Neural progenitor cell (in vitro differentiated cells): Measurements from ENCODE around the gene LINGO1. TPM values are rescaled to one million over a fixed set of nuclear protein-coding genes. Genes with fewer than 3 reads are reported as not detected.

Experiments
- DNase-seq: peaks from one replicate; pipeline ENCODE4 v3.0.0-alpha.2; 2016; ENCODE audit warnings: low spot score
- H2AFZ ChIP-seq: fragments of 200-600 bp; sonication (generic); replicated peaks from 2 replicates; pipeline ENCODE4 v1.6.1; 2016; ENCODE audit warnings: antibody characterized with exemption
- H3F3A ChIP-seq: fragments of 200-600 bp; sonication (generic); 2 replicates; pipeline ENCODE4 v1.6.1; 2016; ENCODE audit warnings: antibody characterized with exemption, low read depth
- H3K27ac ChIP-seq: fragments of 200-600 bp; sonication (generic); 2 replicates; pipeline ENCODE4 v1.5.1; 2016; ENCODE audit warnings: mild to moderate bottlenecking
- H3K27me3 ChIP-seq: fragments of 200-600 bp; sonication (generic); 2 replicates; pipeline ENCODE4 v1.6.1; 2016; ENCODE audit warnings: mild to moderate bottlenecking, moderate library complexity
- H3K36me3 ChIP-seq: fragments of 200-600 bp; sonication (generic); 2 replicates; pipeline ENCODE4 v1.5.1; 2016
- H3K4me1 ChIP-seq: fragments of 200-600 bp; sonication (generic); 2 replicates; pipeline ENCODE4 v1.6.1; 2016; ENCODE audit warnings: mixed run types
- H3K4me2 ChIP-seq: fragments of 200-600 bp; sonication (generic); 2 replicates; pipeline ENCODE4 v1.6.1; 2016
- H3K4me3 ChIP-seq: fragments of 200-600 bp; sonication (generic); 2 replicates; pipeline ENCODE4 v1.5.1; 2016
- H3K79me2 ChIP-seq: fragments of 200-600 bp; sonication (generic); 2 replicates; pipeline ENCODE4 v1.6.1; 2016; ENCODE audit warnings: low read depth
- H3K9ac ChIP-seq: fragments of 200-600 bp; sonication (generic); 2 replicates; pipeline ENCODE4 v1.6.1; 2016
- H3K9me3 ChIP-seq: fragments of 200-600 bp; sonication (generic); 2 replicates; pipeline ENCODE4 v1.5.1; 2016; ENCODE audit warnings: low read depth
- H4K20me1 ChIP-seq: fragments of 200-600 bp; sonication (generic); 2 replicates; pipeline ENCODE4 v1.6.1; 2016; ENCODE audit warnings: low read depth
- H3K27ac Mint-ChIP-seq: 3 replicates; pipeline ENCODE4 v1.8.0; 2021; ENCODE audit warnings: mixed read lengths
- H3K27me3 Mint-ChIP-seq: 2 replicates; pipeline ENCODE4 v1.8.0; 2022; ENCODE audit warnings: low read depth, mild to moderate bottlenecking, inconsistent platforms, moderate library complexity, mixed read lengths; ENCODE audit not compliant: insufficient read depth
- H3K36me3 Mint-ChIP-seq: 3 replicates; pipeline ENCODE4 v1.8.0; 2021; ENCODE audit warnings: mixed read lengths
- H3K4me1 Mint-ChIP-seq: 3 replicates; pipeline ENCODE4 v1.8.0; 2021; ENCODE audit warnings: mixed read lengths
- H3K4me3 Mint-ChIP-seq: 3 replicates; pipeline ENCODE4 v1.8.0; 2021; ENCODE audit warnings: mild to moderate bottlenecking, moderate library complexity, mixed read lengths
- H3K9me3 Mint-ChIP-seq: 3 replicates; pipeline ENCODE4 v1.8.0; 2020; ENCODE audit warnings: mixed read lengths
- EZH2 ChIP-seq: fragments of 200-600 bp; sonication (generic); IDR thresholded peaks from 2 replicates; pipeline ENCODE4 v1.6.1; 2017; ENCODE audit warnings: antibody characterized with exemption, mild to moderate bottlenecking, moderate library complexity
- EZH2phosphoT487 ChIP-seq: fragments of 200-600 bp; sonication (generic); IDR thresholded peaks from 2 replicates; pipeline ENCODE4 v1.6.1; 2017; ENCODE audit warnings: antibody characterized with exemption
- total RNA-seq: library from RNA; depleted of rRNA; stranded (reverse); fragments of >200 nt; gene quantifications from 2 replicates; pipeline ENCODE4 v1.2.3, GENCODE V29; 2015; ENCODE audit warnings: low replicate concordance
- TF ChIP-seq, protein P1 (sequence below): fragments of 200-600 bp; sonication (generic); IDR thresholded peaks from 2 replicates; pipeline ENCODE4 v1.5.1; 2017; ENCODE audit warnings: antibody characterized with exemption, mild to moderate bottlenecking

LINGO1 gene, protein sequence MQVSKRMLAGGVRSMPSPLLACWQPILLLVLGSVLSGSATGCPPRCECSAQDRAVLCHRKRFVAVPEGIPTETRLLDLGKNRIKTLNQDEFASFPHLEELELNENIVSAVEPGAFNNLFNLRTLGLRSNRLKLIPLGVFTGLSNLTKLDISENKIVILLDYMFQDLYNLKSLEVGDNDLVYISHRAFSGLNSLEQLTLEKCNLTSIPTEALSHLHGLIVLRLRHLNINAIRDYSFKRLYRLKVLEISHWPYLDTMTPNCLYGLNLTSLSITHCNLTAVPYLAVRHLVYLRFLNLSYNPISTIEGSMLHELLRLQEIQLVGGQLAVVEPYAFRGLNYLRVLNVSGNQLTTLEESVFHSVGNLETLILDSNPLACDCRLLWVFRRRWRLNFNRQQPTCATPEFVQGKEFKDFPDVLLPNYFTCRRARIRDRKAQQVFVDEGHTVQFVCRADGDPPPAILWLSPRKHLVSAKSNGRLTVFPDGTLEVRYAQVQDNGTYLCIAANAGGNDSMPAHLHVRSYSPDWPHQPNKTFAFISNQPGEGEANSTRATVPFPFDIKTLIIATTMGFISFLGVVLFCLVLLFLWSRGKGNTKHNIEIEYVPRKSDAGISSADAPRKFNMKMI
- 7.9 and 28.2 TPM in 2 replicates for total RNA-seq

DNA sequence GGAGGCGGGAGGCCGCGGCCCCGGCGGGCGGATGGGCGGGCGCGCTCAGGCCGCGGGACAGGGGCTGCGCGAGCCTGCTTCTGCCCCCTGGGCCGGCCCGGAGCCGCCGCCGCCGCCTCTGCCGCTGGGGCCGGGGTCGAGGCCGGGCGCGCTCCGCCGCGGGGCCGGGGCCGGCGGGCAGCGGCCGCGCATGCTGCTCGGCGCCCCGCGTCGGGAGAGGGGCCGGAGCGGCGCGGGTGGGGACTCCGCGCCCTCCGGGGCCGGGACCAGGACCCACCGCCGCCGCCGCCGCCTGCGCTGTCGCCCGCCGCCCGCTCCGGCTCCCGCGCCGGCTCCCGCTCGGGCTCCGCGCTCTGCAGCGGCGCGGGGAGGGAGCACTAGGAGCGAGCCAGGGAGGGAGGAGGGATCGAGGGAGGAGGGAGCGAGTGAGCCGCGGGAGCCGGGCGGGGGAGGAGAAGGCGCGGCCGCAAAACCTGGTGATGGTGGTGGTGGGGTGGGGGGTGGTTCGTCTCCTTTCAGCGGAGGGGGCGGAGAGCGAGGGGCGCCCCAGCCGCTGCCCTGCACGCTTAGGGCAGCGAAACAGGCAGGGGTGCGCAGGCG is at the start of gene LINGO1:
Gene LINGO1 (minus strand): TSS at position 379 of the 600 bp plus-strand sequence. CDS start 597 bp downstream, outside the sequence.
- peak; percentile 86 for DNase-seq
- Mint-ChIP-seq H3K4me1 (peaks cover 41% of the 10 kb centered on the region), H3K27ac (no peak within 1 kb of the TSS), H3K36me3 (no peaks in the 10 kb centered on the region), H3K27me3 (peaks cover 29% of the 10 kb centered on the region), H3K9me3 (no peaks in the 10 kb centered on the region), H3K4me3 (peak within 1 kb of the TSS; percentile 83)
- Histone ChIP-seq H3F3A (peaks cover 59% of the 10 kb centered on the region), H3K9me3 (no peaks in the 10 kb centered on the region), H3K27me3 (peaks cover 16% of the 10 kb centered on the region), H3K27ac (no peak within 1 kb of the TSS), H3K79me2 (peaks cover 44% of the 10 kb centered on the region), H3K4me3 (peak within 1 kb of the TSS; percentile 90), H3K9ac (peak within 1 kb of the TSS; percentile 22), H3K36me3 (no peaks in the 10 kb centered on the region), H3K4me2 (peak within 1 kb of the TSS; percentile 94), H4K20me1 (peaks cover 30% of the 10 kb centered on the region), H3K4me1 (peaks cover 35% of the 10 kb centered on the region), H2AFZ (peak within 1 kb of the TSS; percentile 75)
- TF ChIP-seq EZH2 (no peak), EZH2phosphoT487 (no peak)
- TF ChIP-seq, protein P1, sequence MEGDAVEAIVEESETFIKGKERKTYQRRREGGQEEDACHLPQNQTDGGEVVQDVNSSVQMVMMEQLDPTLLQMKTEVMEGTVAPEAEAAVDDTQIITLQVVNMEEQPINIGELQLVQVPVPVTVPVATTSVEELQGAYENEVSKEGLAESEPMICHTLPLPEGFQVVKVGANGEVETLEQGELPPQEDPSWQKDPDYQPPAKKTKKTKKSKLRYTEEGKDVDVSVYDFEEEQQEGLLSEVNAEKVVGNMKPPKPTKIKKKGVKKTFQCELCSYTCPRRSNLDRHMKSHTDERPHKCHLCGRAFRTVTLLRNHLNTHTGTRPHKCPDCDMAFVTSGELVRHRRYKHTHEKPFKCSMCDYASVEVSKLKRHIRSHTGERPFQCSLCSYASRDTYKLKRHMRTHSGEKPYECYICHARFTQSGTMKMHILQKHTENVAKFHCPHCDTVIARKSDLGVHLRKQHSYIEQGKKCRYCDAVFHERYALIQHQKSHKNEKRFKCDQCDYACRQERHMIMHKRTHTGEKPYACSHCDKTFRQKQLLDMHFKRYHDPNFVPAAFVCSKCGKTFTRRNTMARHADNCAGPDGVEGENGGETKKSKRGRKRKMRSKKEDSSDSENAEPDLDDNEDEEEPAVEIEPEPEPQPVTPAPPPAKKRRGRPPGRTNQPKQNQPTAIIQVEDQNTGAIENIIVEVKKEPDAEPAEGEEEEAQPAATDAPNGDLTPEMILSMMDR = no peak

DNA sequence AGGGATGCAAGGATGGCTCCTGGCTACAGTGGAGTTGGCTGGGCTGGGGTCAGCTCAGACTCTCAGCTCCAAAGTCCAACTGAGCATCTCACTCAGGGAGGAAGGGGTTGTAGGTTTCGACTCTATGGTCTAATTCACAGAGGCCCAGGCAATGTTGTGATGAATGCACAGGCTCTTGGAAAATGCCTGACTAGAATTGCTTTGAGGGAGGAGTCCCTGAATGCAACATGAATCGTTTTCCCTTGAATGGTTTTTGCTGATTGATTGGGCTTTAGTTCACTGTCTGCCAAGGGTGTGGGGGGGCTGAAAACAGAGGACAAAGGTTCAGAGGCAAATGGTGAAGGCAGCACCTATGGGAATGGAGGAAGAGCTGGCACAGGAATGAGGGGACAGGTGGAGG is 48.6 kb upstream of the LINGO1 start:
- Histone ChIP-seq H3K4me1 (peaks cover 8% of the 10 kb centered on the region), H2AFZ (no peak overlapping the region), H3K9ac (no peak overlapping the region), H3K27ac (no peak overlapping the region), H3K27me3 (no peaks in the 10 kb centered on the region), H3K4me3 (no peak overlapping the region), H3K4me2 (no peak overlapping the region), H3F3A (no peaks in the 10 kb centered on the region), H3K79me2 (no peaks in the 10 kb centered on the region), H3K9me3 (no peaks in the 10 kb centered on the region), H4K20me1 (no peaks in the 10 kb centered on the region), H3K36me3 (no peaks in the 10 kb centered on the region)
- H3K27me3 Mint-ChIP-seq = peaks cover 4% of the 10 kb centered on the region
- no peaks in the 10 kb centered on the region for H3K4me1 Mint-ChIP-seq
- H3K36me3 Mint-ChIP-seq = no peaks in the 10 kb centered on the region
- H3K9me3 Mint-ChIP-seq = no peaks in the 10 kb centered on the region
- H3K4me3 Mint-ChIP-seq = no peak overlapping the region
- H3K27ac Mint-ChIP-seq = no peak overlapping the region
- TF ChIP-seq, protein P1 = no peak
- no peak for TF ChIP-seq EZH2phosphoT487
- TF ChIP-seq EZH2 = no peak
- no peak for DNase-seq

DNA sequence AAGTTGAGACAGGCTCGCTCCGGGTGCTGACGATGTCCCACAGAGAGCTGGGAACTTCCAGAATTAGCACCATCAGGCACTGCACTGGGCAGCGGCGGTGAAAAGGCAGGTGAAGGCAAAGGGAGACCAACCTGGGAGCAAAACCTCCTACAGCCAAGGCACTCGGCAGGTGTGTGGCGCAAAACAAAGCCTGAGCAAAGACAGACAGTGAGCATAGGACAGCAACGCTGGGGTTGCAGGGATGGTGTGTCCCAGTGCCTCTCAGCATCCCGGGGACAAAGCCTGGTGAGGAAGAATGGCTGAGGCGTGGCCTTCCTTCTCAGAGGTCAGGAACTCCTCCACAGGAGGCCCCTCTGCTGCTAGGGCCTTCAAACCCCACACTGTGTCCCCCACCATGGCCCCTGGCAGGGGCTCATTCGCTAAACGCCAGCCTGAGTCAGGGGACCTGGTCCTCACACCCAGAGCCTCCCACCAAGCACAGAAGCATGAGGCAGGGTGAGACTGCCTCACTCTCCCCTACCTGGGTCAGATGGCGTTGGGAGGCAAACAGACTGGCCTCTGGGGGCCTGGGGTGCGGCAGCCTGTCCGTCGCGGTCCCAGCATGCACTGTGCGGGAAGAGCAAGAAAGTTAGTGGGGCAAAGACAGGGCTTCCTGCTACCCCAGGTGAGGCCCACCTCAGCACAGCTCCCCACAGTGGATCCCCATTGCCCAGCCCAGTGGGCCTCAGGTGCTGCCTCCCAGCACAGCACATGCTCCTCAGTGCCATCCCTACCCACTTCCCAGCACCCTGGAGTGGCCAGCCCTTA is 44.1 kb upstream of the LINGO1 start:
- TF ChIP-seq EZH2 = no peak
- no peak overlapping the region for H3K27ac Mint-ChIP-seq
- no peak overlapping the region for H3K4me3 ChIP-seq

More for the DNA sequence above, 44.1 kb upstream of the LINGO1 start:
- H3K27ac ChIP-seq = no peak overlapping the region
- DNase-seq = peak; percentile 41
- H3K79me2 ChIP-seq = no peaks in the 10 kb centered on the region
- Mint-ChIP-seq H3K27me3 (peaks cover 3% of the 10 kb centered on the region), H3K4me1 (no peaks in the 10 kb centered on the region), H3K4me3 (no peak overlapping the region), H3K9me3 (no peaks in the 10 kb centered on the region), H3K36me3 (no peaks in the 10 kb centered on the region)
- H4K20me1 ChIP-seq = no peaks in the 10 kb centered on the region
- no peaks in the 10 kb centered on the region for H3F3A ChIP-seq
- H3K4me2 ChIP-seq = no peak overlapping the region
- H3K36me3 ChIP-seq = no peaks in the 10 kb centered on the region
- no peak overlapping the region for H3K9ac ChIP-seq
- no peak overlapping the region for H2AFZ ChIP-seq
- peaks cover 12% of the 10 kb centered on the region for H3K4me1 ChIP-seq
- no peaks in the 10 kb centered on the region for H3K27me3 ChIP-seq
- H3K9me3 ChIP-seq = no peaks in the 10 kb centered on the region
